ENCODE measurements around the gene EYA2.
"Not testable (repeated sequence)": the region's sequence is repeated elsewhere in the genome, so short reads cannot be mapped to it uniquely, and the experiment has no call there.

Gene EYA2

GRCh38 chr20:46959081-46959692 is 64.5 kb downstream of the EYA2 start:
- no peak for DNase-seq

- DNase-seq = no peak
These were observed 65.2 kb downstream of the EYA2 start for GRCh38 chr20:46959821-46960220.

- DNase-seq = no peak
These were observed 65.9 kb downstream of the EYA2 start for GRCh38 chr20:46960536-46960935.

- not testable (repeated sequence) for DNase-seq
These were observed 67.3 kb downstream of the EYA2 start for GRCh38 chr20:46961968-46962367.

GRCh38 chr20:46962452-46963195 is 68.0 kb downstream of the EYA2 start:
- no peak for DNase-seq

GRCh38 chr20:46963196-46963529 is 68.5 kb downstream of the EYA2 start:
- no peak for DNase-seq

- no peak for DNase-seq
These were observed 69.3 kb downstream of the EYA2 start for GRCh38 chr20:46963758-46964617.

GRCh38 chr20:46964618-46965455 is 70.2 kb downstream of the EYA2 start:
- no peak for DNase-seq

GRCh38 chr20:46965477-46965876 is 70.8 kb downstream of the EYA2 start:
- no peak for DNase-seq

- no peak for DNase-seq
These were observed 73.0 kb downstream of the EYA2 start for GRCh38 chr20:46967646-46968045.

GRCh38 chr20:46970937-46971630 is 76.4 kb downstream of the EYA2 start:
- peak; percentile 14 for DNase-seq

GRCh38 chr20:46973766-46974165 is 79.1 kb downstream of the EYA2 start:
- DNase-seq = no peak

- no peak for DNase-seq
These were observed 80.2 kb downstream of the EYA2 start for GRCh38 chr20:46974669-46975434.

GRCh38 chr20:46975976-46976375 is 81.3 kb downstream of the EYA2 start:
- no peak for DNase-seq

GRCh38 chr20:46977204-46977603 is 82.6 kb downstream of the EYA2 start:
- no peak for DNase-seq

- DNase-seq = no peak
These were observed 83.4 kb downstream of the EYA2 start for GRCh38 chr20:46977909-46978588.

GRCh38 chr20:46978951-46979491 is 84.4 kb downstream of the EYA2 start:
- no peak for DNase-seq

- DNase-seq = no peak
These were observed 85.1 kb downstream of the EYA2 start for GRCh38 chr20:46979603-46980241.

- DNase-seq = no peak
These were observed 86.5 kb downstream of the EYA2 start for GRCh38 chr20:46981184-46981583.

- DNase-seq = no peak
These were observed 88.8 kb downstream of the EYA2 start for GRCh38 chr20:46983466-46983865.
